ENCODE data around the gene IFT122.
"Not testable (repeated sequence)": the region's sequence is repeated elsewhere in the genome, so short reads cannot be mapped to it uniquely, and the experiment has no call there.

Gene IFT122

GRCh38 chr3:129498603-129499488 is 58.8 kb downstream of the IFT122 start:
- DNase-seq (ENCODE audit: low read depth in 2 of 2) = not testable (repeated sequence)

- not testable (repeated sequence) for DNase-seq (ENCODE audit: low read depth in 2 of 2)
Measured at GRCh38 chr3:129499604-129500333, 59.7 kb downstream of the IFT122 start.

- no peak for DNase-seq (ENCODE audit: low read depth in 2 of 2)
Measured at GRCh38 chr3:129500334-129500658, 60.3 kb downstream of the IFT122 start.

DNA sequence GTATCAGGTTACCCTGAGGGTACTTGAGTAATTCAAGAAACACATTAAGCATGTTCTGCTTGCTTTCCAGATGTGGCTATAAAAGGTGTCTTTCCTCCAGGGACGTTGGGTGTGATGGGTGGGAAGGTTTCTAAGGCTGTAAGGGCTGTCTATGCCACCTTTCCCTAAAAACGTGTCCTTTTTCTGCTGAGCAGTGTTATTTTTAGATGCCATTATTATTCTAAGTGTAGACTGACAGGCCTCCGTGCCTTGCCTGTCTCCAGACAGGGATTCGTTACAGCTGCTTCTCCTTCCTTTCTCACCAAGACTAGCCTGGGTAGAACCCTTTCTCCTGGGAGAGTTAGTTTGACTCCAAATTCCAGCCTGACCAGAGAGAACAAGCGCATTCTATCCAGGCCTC is 61.6 kb downstream of the IFT122 start:
- no peak for DNase-seq (ENCODE audit: low read depth in 2 of 2)

GRCh38 chr3:129502641-129503408 is 62.8 kb downstream of the IFT122 start:
- no peak for DNase-seq (ENCODE audit: low read depth in 2 of 2)

DNA sequence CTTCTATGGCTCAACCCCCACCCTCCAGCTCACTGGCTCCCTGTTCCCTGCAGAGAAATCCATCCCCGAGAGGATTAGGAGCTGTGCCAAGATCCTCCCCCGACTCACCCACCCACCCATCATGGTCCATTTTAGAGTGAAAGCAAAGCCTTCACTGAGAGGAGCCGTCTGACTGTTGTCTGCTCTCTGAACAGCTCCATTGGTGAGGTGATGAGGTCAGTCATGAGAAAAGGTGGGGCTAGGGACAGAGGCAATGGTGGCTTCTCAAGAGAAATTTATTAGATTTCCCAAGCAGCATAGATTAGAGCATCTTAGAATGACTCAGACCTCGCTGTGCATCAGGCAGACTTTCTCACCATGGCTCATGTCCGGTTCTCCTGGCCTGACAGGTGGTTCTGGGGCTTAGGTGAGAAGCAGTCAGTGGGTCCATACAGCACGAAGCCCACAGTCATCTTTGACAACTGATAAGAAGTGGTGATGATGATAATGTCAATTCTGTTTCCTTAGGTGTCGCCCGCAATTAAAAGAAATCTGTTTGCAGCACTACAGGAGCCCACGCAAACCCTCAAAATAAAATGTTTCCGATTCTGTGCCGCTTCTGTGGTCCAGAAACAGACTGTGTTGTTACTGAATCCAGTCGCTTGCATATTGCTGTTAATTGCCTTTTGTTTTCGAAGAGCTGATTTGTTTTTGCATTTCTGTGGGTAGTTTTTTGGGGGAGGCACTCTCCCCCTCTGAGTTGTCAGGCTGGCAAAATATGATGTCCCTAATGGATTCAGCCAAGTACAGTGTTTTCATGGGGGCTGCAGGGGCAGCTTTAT is 63.7 kb downstream of the IFT122 start:
- DNase-seq (ENCODE audit: low read depth in 2 of 2) = no peak

DNA sequence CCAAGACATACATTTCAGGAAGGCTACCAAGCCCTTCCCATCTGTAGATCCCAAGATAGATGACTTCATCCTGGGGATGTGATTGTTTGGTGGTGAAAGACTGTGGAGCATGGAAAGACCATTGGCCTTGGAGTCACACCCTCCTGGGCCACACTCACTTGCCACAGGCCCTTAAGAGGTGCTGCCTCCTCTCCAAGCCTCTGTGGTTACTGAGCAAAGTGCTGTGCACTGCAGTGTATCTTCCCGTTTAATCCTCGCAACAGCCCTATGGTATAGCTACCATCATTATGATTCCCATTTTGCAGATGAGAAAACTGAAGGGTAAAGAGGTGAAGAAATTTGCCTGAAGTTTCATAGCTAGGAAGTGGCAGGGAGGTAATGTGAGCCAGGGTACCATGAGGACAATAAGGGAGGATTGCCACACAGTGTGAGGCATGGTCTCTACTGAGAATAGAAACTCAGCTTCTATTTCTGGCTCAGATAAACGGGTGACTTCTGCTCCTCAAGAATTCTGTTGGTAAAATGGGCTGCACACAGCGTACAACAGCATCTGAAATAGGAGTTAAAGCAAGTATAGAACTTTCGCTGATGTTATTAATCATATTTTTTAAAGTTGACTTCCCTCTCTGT is 64.6 kb downstream of the IFT122 start:
- DNase-seq (ENCODE audit: low read depth in 2 of 2) = no peak

DNA sequence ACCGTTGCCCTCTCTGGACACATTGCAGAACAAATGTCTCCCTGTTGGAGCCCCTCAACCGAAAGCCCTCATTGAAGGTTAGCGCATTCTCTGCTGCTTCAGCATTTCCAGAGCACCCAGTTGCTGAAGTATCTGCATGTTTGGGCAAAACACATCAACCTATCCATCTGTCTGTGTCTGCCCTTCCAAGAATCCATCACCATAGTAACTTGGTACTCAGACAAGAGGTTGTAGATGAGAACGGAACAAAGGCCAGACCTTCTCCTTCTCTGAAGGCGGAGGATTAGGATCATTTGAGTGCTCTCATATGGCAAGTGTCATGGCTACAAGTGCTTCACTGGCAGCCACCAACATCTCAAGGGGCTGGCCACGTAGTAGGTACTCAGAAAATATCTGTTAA is 65.3 kb downstream of the IFT122 start:
- no peak for DNase-seq (ENCODE audit: low read depth in 2 of 2)

GRCh38 chr3:129506231-129506742 is 66.3 kb downstream of the IFT122 start:
- DNase-seq (ENCODE audit: low read depth in 2 of 2) = no peak

DNA sequence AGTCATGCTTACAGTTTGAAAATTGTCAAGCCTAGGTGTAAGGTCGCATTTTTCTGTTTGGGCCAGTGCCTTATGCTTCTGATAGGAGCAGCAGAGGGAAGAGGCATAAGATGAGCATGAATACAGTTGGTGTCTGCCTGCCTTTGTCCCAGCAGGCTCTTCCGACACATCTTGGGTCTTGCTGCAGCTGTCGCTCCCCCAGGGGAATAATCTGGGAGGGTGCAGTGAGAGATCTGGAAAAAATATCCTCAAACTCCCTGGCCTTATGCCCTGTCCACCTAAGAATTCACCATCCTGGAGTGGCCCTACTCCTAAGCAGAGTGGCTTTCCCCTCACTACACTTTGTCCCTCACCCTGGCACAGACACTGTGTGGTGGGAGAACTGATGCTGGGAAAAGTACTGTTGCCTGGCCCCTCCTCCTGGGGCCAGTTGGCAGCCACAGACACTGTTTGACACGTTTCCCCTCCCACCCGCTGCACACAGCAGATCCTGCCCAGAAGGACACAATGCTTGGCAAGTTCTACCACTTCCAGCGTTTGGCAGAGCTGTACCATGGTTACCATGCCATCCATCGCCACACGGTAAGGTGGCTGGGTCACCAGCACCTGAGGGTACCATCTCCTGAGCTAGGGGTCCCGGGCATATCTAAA is 67.3 kb downstream of the IFT122 start:
- DNase-seq (ENCODE audit: low read depth in 2 of 2) = no peak

DNA sequence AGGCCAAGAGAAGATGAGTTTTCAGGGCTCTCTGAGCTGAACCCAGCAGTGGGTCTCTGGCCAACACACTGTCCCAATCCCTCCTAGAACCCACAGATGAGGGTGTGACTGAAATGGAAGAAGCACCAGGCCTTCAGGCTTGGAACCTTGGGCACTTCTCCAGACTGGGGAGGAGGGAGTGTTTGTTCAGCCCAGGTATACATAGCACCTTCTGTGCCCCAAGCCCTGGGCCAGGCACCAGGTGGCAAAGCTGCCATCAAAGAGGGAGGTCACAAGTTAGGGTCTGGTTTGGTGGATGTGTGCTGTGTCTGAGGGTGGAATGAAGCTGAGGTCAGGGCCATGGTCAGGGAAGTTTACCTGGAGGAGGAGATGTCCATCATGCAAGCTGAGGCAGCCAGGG is 72.6 kb downstream of the IFT122 start:
- DNase-seq (ENCODE audit: low read depth in 2 of 2) = no peak

DNA sequence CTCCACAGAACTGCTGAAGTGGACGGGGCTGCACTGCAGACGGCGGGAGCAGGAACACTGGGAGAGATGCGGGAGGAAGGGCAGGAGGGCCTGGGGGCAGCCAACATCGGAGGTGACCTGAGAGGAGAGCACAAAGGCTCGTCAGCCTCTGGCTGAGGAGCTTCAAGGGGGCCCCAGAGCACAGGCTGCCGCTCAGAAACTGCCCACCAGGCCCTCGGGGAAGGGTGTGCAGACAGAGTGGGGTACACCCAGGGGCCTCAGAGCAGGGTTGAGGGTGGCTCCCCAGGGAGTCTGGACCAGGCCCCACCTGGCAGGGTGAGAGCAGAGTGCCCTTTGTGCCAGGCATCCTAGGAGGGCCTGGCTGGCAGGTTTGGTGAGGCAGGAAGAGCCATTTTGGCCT is 73.7 kb downstream of the IFT122 start:
- no peak for DNase-seq (ENCODE audit: low read depth in 2 of 2)

- no peak for DNase-seq (ENCODE audit: low read depth in 2 of 2)
Measured at GRCh38 chr3:129514110-129514509, 74.1 kb downstream of the IFT122 start.

- DNase-seq (ENCODE audit: low read depth in 2 of 2) = no peak
Measured at GRCh38 chr3:129514563-129514962, 74.5 kb downstream of the IFT122 start.

GRCh38 chr3:129515108-129515820 is 75.2 kb downstream of the IFT122 start:
- not testable (repeated sequence) for DNase-seq (ENCODE audit: low read depth in 2 of 2)

DNA sequence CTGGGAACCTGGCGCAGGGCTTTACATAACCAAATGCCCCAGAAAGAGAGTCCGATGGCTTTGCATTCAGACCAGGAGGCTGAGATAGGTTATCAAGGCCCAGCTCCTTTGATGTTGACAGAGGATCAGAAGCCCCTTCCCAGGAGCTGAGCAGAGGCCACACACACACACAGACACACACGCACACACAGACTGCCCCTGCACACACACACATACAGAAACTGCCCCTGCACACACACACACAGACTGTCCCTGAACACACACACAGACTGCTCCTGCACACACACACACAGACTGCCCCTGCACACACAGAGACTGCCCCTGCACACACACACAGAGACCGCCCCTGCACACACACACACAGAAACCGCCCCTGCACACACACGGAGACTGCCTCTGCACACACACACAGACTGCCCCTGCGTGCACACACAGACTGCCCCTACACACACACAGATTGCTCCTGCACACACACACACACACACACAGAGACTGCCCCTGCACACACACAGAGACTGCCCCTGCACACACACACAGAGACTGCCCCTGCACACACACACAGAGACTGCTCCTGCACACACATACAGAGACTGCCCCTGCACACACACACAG is 75.9 kb downstream of the IFT122 start:
- DNase-seq (ENCODE audit: low read depth in 2 of 2) = not testable (repeated sequence)

DNA sequence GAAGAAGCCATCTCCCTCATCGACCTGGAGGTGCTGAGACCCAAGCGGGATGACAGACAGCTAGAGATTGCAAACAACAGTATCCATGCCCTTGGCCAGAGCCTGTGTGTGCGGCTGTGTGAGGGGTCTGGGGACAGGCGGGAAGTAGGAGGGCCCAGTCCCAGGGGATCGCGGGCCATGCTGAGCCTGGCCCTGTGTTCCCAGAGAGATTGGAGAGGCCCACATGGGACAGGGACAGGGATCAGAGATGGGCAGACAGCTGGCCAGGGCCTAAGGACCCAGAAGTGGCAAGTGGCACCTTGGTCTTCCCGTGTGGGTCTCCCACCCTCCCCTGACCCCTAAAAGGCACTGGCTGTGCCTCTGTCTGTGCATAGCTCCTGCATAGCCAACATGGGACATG is 77.5 kb downstream of the IFT122 start:
- no peak for DNase-seq (ENCODE audit: low read depth in 2 of 2)

DNA sequence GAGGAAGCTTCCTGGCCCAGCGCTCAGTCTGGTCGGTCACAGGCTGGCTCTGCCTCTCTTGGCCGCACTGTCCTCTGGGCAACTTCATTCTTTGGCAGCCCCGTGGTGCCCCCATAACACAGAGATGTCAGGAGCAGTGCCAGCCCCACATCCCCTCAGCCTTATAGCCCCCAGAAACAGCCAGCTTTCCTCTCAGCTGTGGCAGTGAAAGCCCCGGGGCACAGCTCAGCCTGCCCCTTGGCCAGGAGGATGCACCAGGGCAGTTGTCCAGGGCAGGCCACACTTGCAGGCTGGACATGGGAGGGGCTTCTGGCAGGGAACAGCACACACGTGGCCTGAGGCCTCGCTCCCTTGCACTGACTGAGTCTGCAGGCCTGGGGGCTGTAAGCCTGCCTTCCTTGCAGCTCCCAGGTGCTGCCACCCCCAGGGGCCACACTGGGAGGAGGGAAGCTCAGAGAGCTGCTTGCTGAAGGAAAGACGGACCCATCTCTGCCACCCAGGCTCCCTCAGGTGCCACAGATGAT is 78.1 kb downstream of the IFT122 start:
- no peak for DNase-seq (ENCODE audit: low read depth in 2 of 2)

- no peak for DNase-seq (ENCODE audit: low read depth in 2 of 2)
Measured at GRCh38 chr3:129518581-129518980, 78.6 kb downstream of the IFT122 start.
